ENCODE measurements around the gene MAF. TPM values are rescaled to one million over a fixed set of nuclear protein-coding genes. Genes with fewer than 3 reads are reported as not detected.

Gene MAF
- total RNA-seq, 2 donors from 2014 or later = 10.9 to 31.3 TPM

GRCh38 chr16:79589601-79590102 is 10.9 kb downstream of the MAF start:
- Histone ChIP-seq H3K27me3 (no peaks in the 10 kb centered on the region), H3K4me1 (no peaks in the 10 kb centered on the region), H3K36me3 (replicated peaks in 1 of 2; ENCODE audit: insufficient read depth in 1 of 2, low read depth in 2 of 2) (no peaks in the 10 kb centered on the region), H3K27ac (no peak overlapping the region), H3K9me3 (no peaks in the 10 kb centered on the region), H3K4me3 (no peak overlapping the region)
- DNase-seq (no peak), ATAC-seq (no peak)
- TF ChIP-seq POLR2A (IDR thresholded peaks at IDR 0.05) = no peak
- no peak for TF ChIP-seq CTCF (IDR thresholded peaks at IDR 0.05)
- intact Hi-C loops (cut with DNase I) = no loop called here
- 22 to 27% methylated on average over 23 to 26 of the region's 43 CpGs for WGBS, 2 donors

- no peak for DNase-seq
- no peak for ATAC-seq
- Histone ChIP-seq H3K9me3 (no peaks in the 10 kb centered on the region), H3K27me3 (no peaks in the 10 kb centered on the region), H3K4me1 (no peaks in the 10 kb centered on the region), H3K4me3 (no peak overlapping the region), H3K27ac (no peak overlapping the region), H3K36me3 (replicated peaks in 1 of 2; ENCODE audit: insufficient read depth in 1 of 2, low read depth in 2 of 2) (no peaks in the 10 kb centered on the region)
- 42 to 44% methylated on average over 9 of the region's 9 CpGs for WGBS, 2 donors
- TF ChIP-seq CTCF (IDR thresholded peaks at IDR 0.05) = no peak
- TF ChIP-seq POLR2A (IDR thresholded peaks at IDR 0.05) = no peak
- intact Hi-C loops (cut with DNase I) = no loop called here
Observed at GRCh38 chr16:79587897-79588296, 12.6 kb downstream of the MAF start.

DNA sequence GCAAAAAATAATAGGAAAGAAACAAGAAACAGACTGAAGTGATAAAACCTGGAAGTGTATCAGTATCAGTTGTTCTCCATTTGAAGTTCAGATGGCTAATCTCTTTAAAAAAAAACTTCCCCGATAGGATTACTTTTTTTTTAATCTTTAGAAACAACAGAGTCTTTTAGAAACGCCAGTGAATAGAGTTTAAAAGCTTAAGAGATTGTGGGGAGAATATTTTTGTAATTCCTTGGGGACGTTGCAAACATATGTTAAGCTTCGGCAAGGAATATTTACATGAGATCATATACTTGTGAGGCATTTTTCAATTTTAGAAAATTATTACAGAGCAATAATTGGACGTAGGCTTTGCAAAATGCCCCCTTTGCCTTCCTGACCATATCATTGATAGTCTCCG is 13.2 kb downstream of the MAF start:
- Histone ChIP-seq H3K9me3 (no peaks in the 10 kb centered on the region), H3K27ac (no peak overlapping the region), H3K36me3 (replicated peaks in 1 of 2; ENCODE audit: insufficient read depth in 1 of 2, low read depth in 2 of 2) (no peaks in the 10 kb centered on the region), H3K4me3 (no peak overlapping the region), H3K27me3 (no peaks in the 10 kb centered on the region), H3K4me1 (no peaks in the 10 kb centered on the region)
- DNase-seq = no peak
- TF ChIP-seq CTCF (IDR thresholded peaks at IDR 0.05) (no peak), POLR2A (IDR thresholded peaks at IDR 0.05) (no peak)
- ATAC-seq = no peak
- intact Hi-C loops (cut with DNase I) = no loop called here
- WGBS, 2 donors = 78% methylated on average over 6 of the region's 6 CpGs

DNA sequence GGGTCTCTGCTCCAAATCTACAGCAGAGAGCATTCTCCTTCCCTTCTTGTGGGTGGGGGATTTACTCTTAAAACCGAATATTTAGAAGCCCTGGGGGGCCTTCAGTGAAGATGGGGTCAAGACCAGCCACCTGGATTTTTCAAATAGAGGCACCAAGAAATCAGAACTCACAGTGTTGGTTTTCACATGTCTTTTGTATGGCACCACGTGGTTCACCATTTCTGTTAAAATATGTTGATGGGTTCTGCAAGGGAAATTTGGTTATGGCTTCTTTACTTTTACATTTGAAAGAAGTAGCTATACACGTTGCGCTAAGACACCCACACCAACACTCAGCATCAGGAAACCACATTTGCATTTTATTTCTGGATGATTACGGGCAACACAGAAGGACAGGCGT is 17.7 kb downstream of the MAF start:
- DNase-seq (no peak), ATAC-seq (no peak)
- no peaks in the 10 kb centered on the region for H3K4me1 ChIP-seq
- H3K4me3 ChIP-seq = no peak overlapping the region
- intact Hi-C loops (cut with DNase I) = no loop called here
- TF ChIP-seq CTCF (IDR thresholded peaks at IDR 0.05) (no peak), POLR2A (IDR thresholded peaks at IDR 0.05) (no peak)
- 66 to 69% methylated on average over 6 of the region's 6 CpGs for WGBS, 2 donors
- H3K36me3 ChIP-seq (replicated peaks in 1 of 2; ENCODE audit: insufficient read depth in 1 of 2, low read depth in 2 of 2) = no peaks in the 10 kb centered on the region
- no peak overlapping the region for H3K27ac ChIP-seq
- no peaks in the 10 kb centered on the region for H3K9me3 ChIP-seq
- no peaks in the 10 kb centered on the region for H3K27me3 ChIP-seq

DNA sequence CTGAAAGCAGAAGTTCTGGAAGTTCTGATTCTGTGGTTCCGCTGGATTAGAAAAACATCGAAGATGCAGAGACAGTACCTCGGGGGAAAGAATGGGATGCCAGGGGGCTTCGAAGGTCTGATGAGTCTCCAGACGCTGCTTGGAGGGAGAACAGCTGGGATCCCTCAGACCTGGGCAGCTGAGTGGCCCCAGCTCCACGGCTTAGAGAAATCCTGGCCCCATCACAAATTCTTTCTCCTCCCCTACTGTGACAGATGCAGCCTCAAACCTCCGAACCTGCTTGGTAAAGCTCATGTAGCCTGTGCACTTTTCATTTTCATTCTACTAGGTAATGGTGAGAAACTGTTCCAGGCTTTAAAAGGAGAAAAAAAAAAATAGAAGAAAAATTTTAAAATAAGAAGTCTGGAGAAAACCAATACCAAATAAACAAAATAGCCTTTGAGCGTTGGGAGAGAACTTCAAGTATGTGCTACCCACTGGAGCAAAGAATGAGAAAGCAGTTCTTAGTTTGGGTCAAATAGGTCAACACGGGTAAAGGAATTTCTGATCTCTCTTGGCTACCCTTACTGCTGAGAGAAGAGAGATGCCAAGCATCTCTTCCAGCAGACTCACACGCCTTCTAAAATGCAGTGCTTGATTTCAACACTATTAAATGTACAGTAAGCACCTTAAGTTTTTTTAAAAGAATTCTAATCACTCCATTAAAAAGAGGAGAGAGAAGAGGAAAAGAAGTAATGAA is 19.9 kb downstream of the MAF start:
- Histone ChIP-seq H3K4me3 (no peak overlapping the region), H3K27ac (no peak overlapping the region), H3K27me3 (no peaks in the 10 kb centered on the region), H3K9me3 (no peaks in the 10 kb centered on the region), H3K4me1 (no peaks in the 10 kb centered on the region), H3K36me3 (replicated peaks in 1 of 2; ENCODE audit: insufficient read depth in 1 of 2, low read depth in 2 of 2) (no peaks in the 10 kb centered on the region)
- DNase-seq (no peak), ATAC-seq (no peak)
- TF ChIP-seq CTCF (IDR thresholded peaks at IDR 0.05) = no peak
- TF ChIP-seq POLR2A (IDR thresholded peaks at IDR 0.05) = no peak
- intact Hi-C loops (cut with DNase I) = no loop called here
- WGBS, 2 donors = 63 to 68% methylated on average over 10 of the region's 10 CpGs

Data from body of pancreas (tissue), 4 donors.